HL-60/S4 (cell line): ENCODE results near the gene RPL7A.

Experiments used
- in situ Hi-C: fragments of 300-500 bp; cut with MboI; formaldehyde crosslinking; loops from 2 replicates; pipeline ENCODE4 v1.14.3; 2022; ENCODE audit warnings: low sequenced_read_pairs

Gene RPL7A

DNA sequence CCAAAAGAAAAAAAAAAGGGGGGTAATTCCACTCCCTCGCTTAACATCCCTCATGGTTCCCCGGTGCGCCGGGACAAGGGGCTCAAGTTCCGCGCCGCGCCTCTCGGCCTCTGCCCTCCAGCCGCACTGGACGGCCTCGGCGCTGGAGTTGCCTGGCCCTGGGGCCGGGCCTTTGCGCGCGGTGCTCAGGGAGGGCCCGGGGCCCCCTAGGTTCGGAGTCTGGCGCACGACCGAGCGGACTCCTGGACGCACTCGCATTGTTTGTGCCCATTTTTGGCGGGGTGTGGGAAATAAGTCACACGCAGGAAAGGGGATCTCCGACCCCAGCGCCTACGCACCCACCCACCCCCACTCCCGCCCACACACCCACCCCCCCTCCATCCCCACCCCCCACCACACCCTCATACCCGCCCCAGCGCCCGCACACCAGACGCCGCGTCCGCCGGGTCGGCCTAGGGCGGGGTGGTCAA is 468 bp upstream of the RPL7A start:
- in situ Hi-C loops, result no loop called here

GRCh38 chr9:133348718-133349573 is 928 bp downstream of the RPL7A start:
- in situ Hi-C loops, result no loop called here

GRCh38 chr9:133349965-133350616 is 2.1 kb downstream of the RPL7A start:
- in situ Hi-C loops, result no loop called here

- in situ Hi-C loops, result no loop called here
Observed at GRCh38 chr9:133351526-133351907, 3.5 kb downstream of the RPL7A start.

GRCh38 chr9:133351908-133352634 is 4.1 kb downstream of the RPL7A start:
- in situ Hi-C loops, result no loop called here

- in situ Hi-C loops, result no loop called here
Observed at GRCh38 chr9:133352635-133353340, 4.8 kb downstream of the RPL7A start.

GRCh38 chr9:133353548-133353947 is 5.5 kb downstream of the RPL7A start:
- in situ Hi-C loops, result no loop called here

DNA sequence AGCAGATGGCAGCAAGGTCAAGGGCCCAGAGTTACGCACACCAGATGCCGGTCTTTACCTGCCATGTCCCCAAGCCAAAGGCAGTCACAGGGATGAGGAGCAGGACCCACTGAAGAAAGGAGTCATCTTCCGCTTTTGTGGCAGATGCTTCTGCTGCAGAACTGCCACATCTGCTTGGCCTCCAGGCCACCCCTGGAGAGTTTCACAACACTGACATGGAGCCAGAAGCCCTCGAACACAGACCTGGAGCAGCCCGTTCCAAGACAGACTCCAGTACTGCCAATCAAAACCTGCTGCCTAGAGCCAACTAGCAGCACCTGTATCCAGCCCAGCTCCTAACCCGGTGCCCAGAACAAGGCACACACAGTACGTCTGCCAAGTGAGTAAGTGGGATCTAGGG is 6.7 kb downstream of the RPL7A start:
- in situ Hi-C loops, result no loop called here

GRCh38 chr9:133355881-133356357 is 7.9 kb downstream of the RPL7A start:
- in situ Hi-C loops, result no loop called here

DNA sequence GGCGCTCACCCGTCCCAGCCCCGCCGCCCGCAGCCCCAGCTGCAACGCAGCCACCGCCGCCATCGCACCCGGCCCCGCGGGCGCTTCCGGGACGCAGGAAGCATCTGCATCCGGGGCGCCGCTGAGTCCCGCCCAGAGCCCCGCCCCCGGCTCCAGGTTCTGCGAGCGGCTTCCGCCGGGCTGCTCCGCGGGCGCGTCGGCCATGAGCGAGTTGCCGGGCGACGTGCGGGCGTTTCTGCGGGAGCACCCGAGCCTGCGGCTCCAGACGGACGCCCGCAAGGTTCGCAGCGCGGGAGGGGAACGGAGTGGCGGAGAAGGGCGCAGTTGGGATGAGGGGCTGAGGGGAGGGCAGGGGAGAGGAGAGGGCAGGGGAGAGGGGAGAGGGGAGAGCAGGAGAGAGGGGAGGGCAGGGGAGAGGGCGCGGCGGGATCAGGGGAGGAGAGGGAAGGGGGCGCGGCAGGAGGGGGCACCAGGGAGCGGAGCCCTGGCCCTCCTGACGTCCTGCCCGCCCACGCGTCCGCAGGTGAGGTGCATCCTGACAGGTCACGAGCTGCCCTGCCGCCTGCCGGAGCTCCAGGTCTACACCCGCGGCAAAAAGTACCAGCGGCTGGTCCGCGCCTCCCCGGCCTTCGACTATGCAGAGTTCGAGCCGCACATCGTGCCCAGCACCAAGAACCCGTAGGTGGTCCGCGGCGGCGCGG is 8.5 kb downstream of the RPL7A start, which contains the start of the genes SURF1 and SURF2:
Gene SURF1 (minus strand): TSS at position 97 of the 701 bp plus-strand sequence. CDS start 34 bp downstream, at position 63.
Gene SURF2 (plus strand): TSS at position 160 of the 701 bp plus-strand sequence. CDS start 43 bp downstream, at position 203.
- in situ Hi-C loops, result no loop called here

- in situ Hi-C loops, result no loop called here
Observed at GRCh38 chr9:133357656-133358055, 9.6 kb downstream of the RPL7A start.

- in situ Hi-C loops, result no loop called here
Observed at GRCh38 chr9:133359399-133360175, 11.6 kb downstream of the RPL7A start.

DNA sequence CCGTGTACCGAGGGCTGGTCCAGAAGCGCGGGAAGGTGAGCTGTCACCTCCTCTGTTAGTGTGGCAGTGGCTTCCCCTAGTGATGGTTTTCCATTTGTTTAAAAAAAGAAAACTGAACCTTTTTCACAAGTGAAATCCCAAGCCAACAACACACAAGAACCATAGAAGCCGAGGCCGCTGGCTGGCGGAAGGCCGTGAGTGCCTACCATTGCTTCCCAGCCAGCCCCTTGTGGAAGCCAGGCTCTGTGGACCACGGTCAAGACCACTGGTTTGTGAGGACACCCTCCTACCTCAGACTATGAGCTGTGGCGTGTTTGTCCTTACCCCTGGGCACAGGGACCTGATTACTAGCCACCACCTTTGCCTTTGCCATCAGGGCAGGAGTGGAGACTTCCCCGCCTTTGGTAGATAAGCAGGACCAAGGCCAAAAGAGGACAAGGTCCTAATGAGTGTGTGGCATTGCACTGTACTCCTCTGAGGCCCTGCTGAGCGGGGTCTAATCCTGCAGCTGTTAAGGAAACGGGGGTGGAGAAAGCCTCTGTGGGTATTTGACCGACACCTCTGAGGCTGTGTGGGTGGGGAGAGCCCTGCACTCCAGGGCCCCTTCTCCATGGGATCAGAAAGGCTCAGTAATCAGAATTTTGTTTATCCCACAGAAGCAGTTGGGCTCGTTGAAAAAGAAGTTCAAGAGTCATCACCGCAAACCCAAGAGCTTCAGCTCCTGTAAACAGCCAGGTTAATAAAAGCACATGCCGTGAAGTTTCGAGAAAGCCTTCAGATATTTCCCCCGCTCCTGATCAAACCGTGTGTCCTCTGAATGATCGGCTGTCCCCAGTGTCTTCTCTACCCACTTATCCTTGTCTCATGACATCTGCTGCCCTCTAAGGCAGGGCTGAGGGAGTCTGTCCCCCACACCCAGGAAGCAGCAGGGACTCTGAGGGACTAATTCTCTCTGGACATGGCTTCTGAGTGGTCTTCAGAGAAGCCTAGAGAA is 12.7 kb downstream of the RPL7A start:
- in situ Hi-C loops, result no loop called here

DNA sequence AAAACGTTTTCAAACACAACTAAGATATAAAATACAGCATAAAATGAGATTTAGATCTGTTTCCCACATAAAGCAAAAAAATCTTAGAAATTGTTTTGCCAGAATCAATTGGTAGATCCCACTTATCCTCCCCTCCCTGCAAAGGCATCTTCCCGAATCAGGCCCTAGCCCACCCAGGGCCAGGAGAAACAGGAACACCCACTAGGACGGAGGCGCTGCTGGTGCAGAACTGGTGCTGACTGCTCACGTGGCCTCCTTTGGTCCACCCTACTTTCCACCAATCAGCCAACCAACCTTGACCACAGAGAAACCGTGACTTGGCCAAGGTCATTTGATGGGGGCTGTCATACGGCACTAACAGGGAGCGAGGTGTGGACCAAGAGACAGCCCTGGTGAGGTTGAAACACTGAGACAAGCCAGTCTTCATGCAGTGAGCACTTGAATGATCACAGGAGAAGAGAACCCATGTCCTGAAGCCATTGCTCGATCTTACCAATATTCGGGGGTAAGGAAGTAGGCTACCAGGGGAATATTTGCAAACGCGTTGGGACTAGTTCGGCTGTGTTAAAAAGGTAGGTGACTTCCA is 13.6 kb downstream of the RPL7A start:
- in situ Hi-C loops, result no loop called here

GRCh38 chr9:133362359-133363044 is 14.5 kb downstream of the RPL7A start:
- in situ Hi-C loops, result no loop called here

GRCh38 chr9:133366435-133366834 is 18.4 kb downstream of the RPL7A start:
- in situ Hi-C loops, result no loop called here

DNA sequence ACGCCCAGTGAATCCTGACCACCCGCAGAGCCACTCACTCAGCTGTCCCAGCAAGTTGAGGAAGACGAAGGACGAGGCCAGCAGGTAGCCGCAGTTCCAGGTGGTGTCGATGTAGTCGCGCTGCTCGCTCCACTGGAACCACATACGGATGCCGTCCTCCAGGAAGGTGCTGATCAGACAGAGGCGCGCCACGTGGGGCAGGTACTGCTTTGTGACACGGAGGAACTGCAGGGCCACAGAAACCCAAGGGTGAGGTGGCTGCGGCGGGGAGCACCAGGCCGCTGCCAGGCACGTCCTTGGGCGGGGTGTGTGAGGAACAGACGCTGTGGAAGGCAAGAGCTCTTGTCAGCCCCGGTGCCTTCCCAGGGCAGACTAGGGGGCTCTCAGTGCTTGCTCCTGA is 19.2 kb downstream of the RPL7A start:
- in situ Hi-C loops, result no loop called here
